ENCODE data around the gene SLC16A12.

- TF ChIP-seq CTCF (conservative IDR thresholded peaks at IDR 0.05 in 1 of 2, IDR thresholded peaks at IDR 0.05 in 1 of 2; ENCODE audit: low read depth in 1 of 2, low read length in 2 of 2) (no peak), EZH2 (IDR thresholded peaks at IDR 0.05; ENCODE audit: low read length, missing control alignments) (no peak)
Measured at GRCh38 chr10:89582022-89582421, 46.6 kb upstream of the SLC16A12 start.
